Karpas-422 (cell line): ENCODE results near the gene IGSF21. TPM values are rescaled to one million over a fixed set of nuclear protein-coding genes. Genes with fewer than 3 reads are reported as not detected.

Experiments used
- DNase-seq: peaks from one replicate; pipeline ENCODE4 v3.0.0-alpha.2; 2015
- H2AFZ ChIP-seq: fragments of 200-600 bp; sonication (generic); 2 replicates; pipeline ENCODE4 v1.6.1; 2014; ENCODE audit warnings: antibody characterized with exemption, low read length, mixed read lengths
- H3K27ac ChIP-seq: fragments of 200-600 bp; sonication (generic); 2 replicates; pipeline ENCODE4 v1.5.1; 2014; ENCODE audit warnings: mild to moderate bottlenecking, low read length, moderate library complexity
- H3K27me3 ChIP-seq: fragments of 200-600 bp; sonication (generic); 2 replicates; pipeline ENCODE4 v1.6.1; 2014; ENCODE audit warnings: low read length, mixed read lengths
- H3K36me3 ChIP-seq: fragments of 200-600 bp; sonication (generic); 2 replicates; pipeline ENCODE4 v1.6.1; 2014; ENCODE audit warnings: low read length, mixed read lengths; ENCODE audit not compliant: insufficient read depth
- H3K4me1 ChIP-seq: fragments of 200-600 bp; sonication (generic); 2 replicates; pipeline ENCODE4 v1.6.1; 2014; ENCODE audit warnings: mild to moderate bottlenecking, low read length, mixed read lengths
- H3K4me2 ChIP-seq: fragments of 200-600 bp; sonication (generic); 2 replicates; pipeline ENCODE4 v1.6.1; 2014; ENCODE audit warnings: low read length, low read depth, mild to moderate bottlenecking; ENCODE audit not compliant: poor library complexity, severe bottlenecking
- H3K4me3 ChIP-seq: fragments of 200-600 bp; sonication (generic); 2 replicates; pipeline ENCODE4 v1.5.1; 2014; ENCODE audit warnings: mild to moderate bottlenecking, antibody characterized with exemption, low read length, mixed read lengths
- H3K79me2 ChIP-seq: fragments of 200-600 bp; sonication (generic); 2 replicates; pipeline ENCODE4 v1.6.1; 2014; ENCODE audit warnings: mild to moderate bottlenecking, low read length, mixed read lengths
- H3K9ac ChIP-seq: fragments of 200-600 bp; sonication (generic); 2 replicates; pipeline ENCODE4 v1.6.0; 2014; ENCODE audit warnings: low read length
- H3K9me2 ChIP-seq: fragments of 200-600 bp; sonication (generic), shearing (Covaris generic); replicated peaks from 2 replicates; pipeline ENCODE4 v1.6.0; 2014; ENCODE audit warnings: mild to moderate bottlenecking, low read length, moderate library complexity; ENCODE audit not compliant: insufficient read depth
- H3K9me3 ChIP-seq: fragments of 300-700, 200-600 bp; sonication (generic); 2 replicates; pipeline ENCODE4 v1.6.1; 2014; ENCODE audit warnings: low read length, mixed read lengths
- H4K20me1 ChIP-seq: fragments of 200-600 bp; sonication (generic); 2 replicates; pipeline ENCODE4 v1.6.1; 2014; ENCODE audit warnings: mild to moderate bottlenecking, antibody characterized with exemption, low read length, low read depth; ENCODE audit not compliant: insufficient read depth
- total RNA-seq: library from RNA; depleted of rRNA; stranded (reverse); fragments of >200 nt; shearing (Covaris generic); gene quantifications from 2 replicates; pipeline ENCODE4 v1.2.3, GENCODE V29; 2014; ENCODE audit warnings: low replicate concordance

IGSF21 gene
- total RNA-seq, 1 experiment from 2014 or later = 0.26 TPM

DNA sequence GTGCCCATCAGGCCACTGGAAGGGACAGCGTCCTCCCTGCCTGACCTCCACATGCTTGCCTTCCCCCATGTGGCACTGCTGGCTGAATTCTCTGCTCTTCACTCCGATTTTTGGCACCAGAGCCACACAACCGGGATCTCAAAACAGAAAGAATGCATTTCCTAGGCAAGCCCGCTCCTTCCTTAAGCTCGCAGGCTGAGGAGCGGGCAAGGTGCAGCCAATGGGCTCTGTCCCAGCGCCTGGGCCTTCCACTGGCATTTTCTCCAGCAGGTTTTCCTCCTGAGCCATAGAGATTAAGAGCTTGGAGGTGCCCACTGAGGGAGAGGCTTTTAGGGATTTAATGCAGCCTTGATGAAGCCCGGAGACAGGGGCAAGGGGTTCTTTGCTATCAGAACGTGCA, 158.0 kb downstream of the IGSF21 start:
- Histone ChIP-seq H3K9ac (no peak overlapping the region), H3K27ac (no peak overlapping the region), H3K9me2 (no peaks in the 10 kb centered on the region), H3K4me1 (peaks cover 100% of the 10 kb centered on the region), H3K36me3 (no peaks in the 10 kb centered on the region; the same call in 1 of the 2 replicates), H2AFZ (no peak overlapping the region), H3K4me2 (no peak overlapping the region), H3K27me3 (no peaks in the 10 kb centered on the region), H3K4me3 (no peak overlapping the region), H3K9me3 (no peaks in the 10 kb centered on the region), H3K79me2 (no peaks in the 10 kb centered on the region), H4K20me1 (no peaks in the 10 kb centered on the region)
- no peak for DNase-seq

DNA sequence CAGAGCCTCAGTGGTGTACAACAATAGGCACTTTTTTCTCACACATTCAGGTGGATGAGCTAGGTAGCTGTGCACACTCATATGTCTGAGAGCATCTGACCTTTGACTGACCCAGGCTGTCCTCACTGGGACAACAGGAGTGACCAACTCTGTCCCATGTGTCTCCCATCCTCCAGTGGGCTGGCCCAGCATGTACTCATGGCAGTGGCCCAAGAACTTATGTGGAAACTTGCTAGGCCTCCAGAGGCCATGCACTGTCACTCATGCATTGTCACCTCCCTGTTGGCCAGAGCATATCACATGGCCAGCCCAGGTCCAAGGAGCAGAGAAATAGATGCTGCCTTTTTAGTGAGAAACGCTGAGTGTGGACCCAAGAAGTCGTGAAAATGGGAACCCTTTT, 158.8 kb downstream of the IGSF21 start:
- H3K9me2 ChIP-seq = no peaks in the 10 kb centered on the region

GRCh38 chr1:18271336-18271735, 163.7 kb downstream of the IGSF21 start:
- no peak overlapping the region for H3K4me3 ChIP-seq
- peaks cover 70% of the 10 kb centered on the region for H3K4me1 ChIP-seq
- no peak for DNase-seq
- no peaks in the 10 kb centered on the region for H3K27me3 ChIP-seq
- H4K20me1 ChIP-seq = no peaks in the 10 kb centered on the region
- no peak overlapping the region for H3K27ac ChIP-seq
- H3K9me2 ChIP-seq = no peaks in the 10 kb centered on the region
- no peak overlapping the region for H2AFZ ChIP-seq
- H3K36me3 ChIP-seq = no peaks in the 10 kb centered on the region; the same call in 1 of the 2 replicates
- no peaks in the 10 kb centered on the region for H3K79me2 ChIP-seq
- H3K9ac ChIP-seq = no peak overlapping the region
- H3K4me2 ChIP-seq = no peak overlapping the region
- H3K9me3 ChIP-seq = no peaks in the 10 kb centered on the region

More for the DNA sequence above, 158.8 kb downstream of the IGSF21 start:
- Histone ChIP-seq H3K9me3 (no peaks in the 10 kb centered on the region), H4K20me1 (no peaks in the 10 kb centered on the region), H3K4me1 (peaks cover 100% of the 10 kb centered on the region), H3K9ac (no peak overlapping the region), H2AFZ (no peak overlapping the region), H3K27me3 (no peaks in the 10 kb centered on the region), H3K4me3 (no peak overlapping the region), H3K27ac (no peak overlapping the region), H3K4me2 (no peak overlapping the region), H3K36me3 (no peaks in the 10 kb centered on the region; the same call in 1 of the 2 replicates), H3K79me2 (no peaks in the 10 kb centered on the region)
- DNase-seq = peak; percentile 59

- H3K4me1 ChIP-seq = peaks cover 85% of the 10 kb centered on the region
- peak overlapping the region; percentile 57 for H3K4me3 ChIP-seq
- H3K27ac ChIP-seq = peak overlapping the region; percentile 99
- no peaks in the 10 kb centered on the region for H3K9me2 ChIP-seq
- H3K27me3 ChIP-seq = no peaks in the 10 kb centered on the region
- no peaks in the 10 kb centered on the region for H3K9me3 ChIP-seq
- no peak overlapping the region for H2AFZ ChIP-seq
- no peaks in the 10 kb centered on the region for H3K79me2 ChIP-seq
- no peaks in the 10 kb centered on the region for H3K36me3 ChIP-seq
- peak; percentile 97 for DNase-seq
- H3K4me2 ChIP-seq = peak overlapping the region; percentile 75
- H4K20me1 ChIP-seq = no peaks in the 10 kb centered on the region
- H3K9ac ChIP-seq = peak overlapping the region; percentile 77
Observed at GRCh38 chr1:18278946-18279345, 171.3 kb downstream of the IGSF21 start.

GRCh38 chr1:18279351-18280074, 171.9 kb downstream of the IGSF21 start:
- peak overlapping the region; percentile 57 for H3K4me3 ChIP-seq
- no peaks in the 10 kb centered on the region for H3K79me2 ChIP-seq
- H2AFZ ChIP-seq = no peak overlapping the region
- H3K9ac ChIP-seq = peak overlapping the region; percentile 77
- H3K9me3 ChIP-seq = no peaks in the 10 kb centered on the region
- H3K4me2 ChIP-seq = peak overlapping the region; percentile 75
- H4K20me1 ChIP-seq = no peaks in the 10 kb centered on the region
- peaks cover 87% of the 10 kb centered on the region for H3K4me1 ChIP-seq
- H3K9me2 ChIP-seq = no peaks in the 10 kb centered on the region
- no peaks in the 10 kb centered on the region for H3K27me3 ChIP-seq
- peak; percentile 97 for DNase-seq
- H3K36me3 ChIP-seq = no peaks in the 10 kb centered on the region
- peak overlapping the region; percentile 99 for H3K27ac ChIP-seq

- DNase-seq = no peak
- Histone ChIP-seq H3K4me3 (no peak overlapping the region), H3K4me1 (peaks cover 93% of the 10 kb centered on the region), H3K36me3 (no peaks in the 10 kb centered on the region), H3K27ac (peak overlapping the region; percentile 99), H3K9me3 (no peaks in the 10 kb centered on the region), H3K27me3 (no peaks in the 10 kb centered on the region; the same call in 1 of the 2 replicates), H3K9me2 (no peaks in the 10 kb centered on the region), H3K4me2 (peak overlapping the region; percentile 75), H3K79me2 (no peaks in the 10 kb centered on the region), H2AFZ (no peak overlapping the region), H4K20me1 (no peaks in the 10 kb centered on the region), H3K9ac (peak overlapping the region; percentile 77)
Observed at GRCh38 chr1:18280956-18281355, 173.4 kb downstream of the IGSF21 start.

- Histone ChIP-seq H3K4me2 (peak overlapping the region; percentile 75), H3K9ac (peak overlapping the region; percentile 52), H2AFZ (peak overlapping the region; percentile 27; the same call in 1 of the 2 replicates), H3K9me2 (no peaks in the 10 kb centered on the region), H3K4me3 (peak overlapping the region; percentile 45; the same call in 1 of the 2 replicates), H3K36me3 (no peaks in the 10 kb centered on the region), H3K27me3 (no peaks in the 10 kb centered on the region; the same call in 1 of the 2 replicates), H4K20me1 (no peaks in the 10 kb centered on the region), H3K79me2 (no peaks in the 10 kb centered on the region), H3K27ac (peak overlapping the region; percentile 46), H3K9me3 (no peaks in the 10 kb centered on the region), H3K4me1 (peaks cover 81% of the 10 kb centered on the region)
- peak; percentile 61 for DNase-seq
Observed at GRCh38 chr1:18282851-18283600, 175.4 kb downstream of the IGSF21 start.
